Skeletal muscle tissue (tissue), 4 donors: Measurements from ENCODE around the gene TCEA3. TPM values are rescaled to one million over a fixed set of nuclear protein-coding genes. Genes with fewer than 3 reads are reported as not detected.

Experiments
- H3K27ac ChIP-seq: one replicate; pipeline ENCODE4 v1.7.0; 2013; ENCODE audit warnings: mild to moderate bottlenecking, low read depth, low read length, inconsistent platforms
- H3K27me3 ChIP-seq, 3 donors: one replicate each; pipeline ENCODE4 v1.7.0; 2013; ENCODE audit warnings: low read length in 3 of 3; ENCODE audit not compliant: control insufficient read depth in 3 of 3, insufficient read depth in 3 of 3
- H3K36me3 ChIP-seq, 3 donors: one replicate each; pipeline ENCODE4 v1.7.0; 2013; ENCODE audit warnings: low read length in 3 of 3; ENCODE audit not compliant: control insufficient read depth in 3 of 3, insufficient read depth in 3 of 3
- H3K4me1 ChIP-seq, 3 donors: one replicate each; pipeline ENCODE4 v1.7.0; 2013; ENCODE audit warnings: low read length in 3 of 3, mild to moderate bottlenecking in 3 of 3; ENCODE audit not compliant: control insufficient read depth in 3 of 3, insufficient read depth in 3 of 3
- H3K4me3 ChIP-seq, 3 donors: one replicate each; pipeline ENCODE4 v1.7.0; 2013; ENCODE audit warnings: low read length in 3 of 3
- H3K9ac ChIP-seq, 3 donors: one replicate each; pipeline ENCODE4 v1.7.0; 2013; ENCODE audit warnings: low read length in 3 of 3, mild to moderate bottlenecking in 3 of 3, moderate library complexity in 2 of 3, low read depth in 1 of 3
- H3K9me3 ChIP-seq, 3 donors: one replicate each; pipeline ENCODE4 v1.7.0; 2013; ENCODE audit warnings: low read length in 3 of 3; ENCODE audit not compliant: control insufficient read depth in 3 of 3
- total RNA-seq: library from RNA; depleted of rRNA; stranded (reverse); fragments of >200 nt; gene quantifications from one replicate; pipeline ENCODE4 v1.2.3, GENCODE V29; 2014
- donor health status: Osteomylitis.

The TCEA3 gene
- total RNA-seq, 1 donor from 2014 or later: 314 TPM

DNA sequence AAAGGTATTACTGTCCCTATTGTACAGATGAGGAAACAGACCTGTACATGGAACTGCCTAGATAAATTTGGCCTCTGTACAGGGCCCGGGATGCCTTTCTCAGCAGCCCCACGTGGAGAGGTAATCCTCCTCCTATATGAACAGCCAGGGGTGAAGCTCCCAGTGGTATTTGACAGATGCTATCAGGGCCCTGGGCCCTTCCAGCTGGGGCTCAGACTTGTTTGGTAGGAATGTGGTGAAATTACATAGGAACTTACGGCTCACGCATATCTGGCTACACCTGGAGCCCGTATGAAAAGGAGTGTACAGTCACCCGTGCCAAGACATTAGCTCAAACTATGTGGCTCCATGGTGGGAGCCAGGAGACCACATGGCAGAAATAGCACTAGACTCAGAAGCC is 24.8 kb upstream of the TCEA3 start:
- Histone ChIP-seq H3K36me3 (peaks cover 0 to 25% (median 9%) of the 10 kb centered on the region in 3 donors), H3K4me1 (peaks cover 27 to 34% (median 32%) of the 10 kb centered on the region in 3 donors), H3K9me3 (no peaks in the 10 kb centered on the region), H3K9ac (no peak overlapping the region), H3K4me3 (no peak overlapping the region), H3K27me3 (no peaks in the 10 kb centered on the region), H3K27ac (no peak overlapping the region)

DNA sequence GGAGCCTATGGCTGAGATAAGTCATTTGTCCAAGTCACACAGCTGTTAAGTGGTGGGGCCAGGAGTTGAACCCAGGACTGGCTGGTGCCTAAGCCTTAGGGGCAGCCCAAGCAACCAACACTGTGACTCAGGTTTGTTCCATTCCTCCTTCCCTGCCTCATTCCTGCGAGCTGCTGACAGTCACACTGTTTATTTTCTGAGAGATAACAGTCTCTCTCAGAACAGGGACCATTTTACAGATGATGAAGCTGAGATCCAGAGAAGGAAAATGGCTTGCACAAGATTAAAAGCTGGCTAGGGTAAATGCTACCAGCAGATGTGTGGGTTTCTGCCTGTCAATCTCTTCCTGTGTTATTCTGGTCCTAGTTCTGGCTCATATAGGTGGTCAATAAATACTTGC is 24.3 kb upstream of the TCEA3 start:
- Histone ChIP-seq H3K27me3 (no peaks in the 10 kb centered on the region), H3K4me3 (no peak overlapping the region), H3K9me3 (no peaks in the 10 kb centered on the region), H3K36me3 (peaks cover 0 to 25% (median 9%) of the 10 kb centered on the region in 3 donors), H3K9ac (no peak overlapping the region), H3K27ac (no peak overlapping the region), H3K4me1 (peaks cover 27 to 32% (median 32%) of the 10 kb centered on the region in 3 donors)

DNA sequence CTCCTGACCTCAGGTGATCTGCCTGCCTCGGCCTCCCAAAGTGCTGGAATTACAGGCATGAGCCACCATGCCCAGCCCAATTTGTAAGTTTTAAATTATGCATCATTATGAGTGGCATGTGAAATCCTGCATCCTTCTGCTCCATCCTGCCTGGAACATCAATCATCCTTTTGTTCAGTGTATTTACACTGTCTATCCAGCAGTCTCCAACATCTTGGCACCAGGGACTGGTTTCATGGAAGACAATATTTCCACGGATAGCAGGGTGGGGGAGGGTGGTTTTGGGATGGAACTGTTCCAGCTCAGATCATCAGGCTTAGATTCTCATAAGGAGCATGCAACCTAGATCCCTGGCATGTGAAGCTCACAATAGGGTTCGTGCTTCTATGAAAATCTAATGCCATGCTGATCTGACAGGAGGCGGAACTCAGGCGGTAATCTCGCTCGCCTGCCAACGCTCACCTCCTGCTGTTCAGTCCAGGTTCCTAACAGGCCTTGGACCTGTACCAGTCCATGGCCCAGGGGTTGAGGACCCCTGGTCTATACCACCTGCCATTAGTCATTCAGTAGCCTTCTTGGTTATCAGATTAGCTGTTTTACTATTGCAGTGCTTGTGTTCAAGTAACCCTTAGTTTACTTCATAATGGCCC is 22.2 kb upstream of the TCEA3 start:
- Histone ChIP-seq H3K4me1 (peaks cover 14 to 21% (median 16%) of the 10 kb centered on the region in 3 donors), H3K27me3 (no peaks in the 10 kb centered on the region), H3K4me3 (no peak overlapping the region), H3K9me3 (no peaks in the 10 kb centered on the region), H3K9ac (no peak overlapping the region), H3K36me3 (peaks cover 5 to 21% (median 18%) of the 10 kb centered on the region in 3 donors), H3K27ac (no peak overlapping the region)

DNA sequence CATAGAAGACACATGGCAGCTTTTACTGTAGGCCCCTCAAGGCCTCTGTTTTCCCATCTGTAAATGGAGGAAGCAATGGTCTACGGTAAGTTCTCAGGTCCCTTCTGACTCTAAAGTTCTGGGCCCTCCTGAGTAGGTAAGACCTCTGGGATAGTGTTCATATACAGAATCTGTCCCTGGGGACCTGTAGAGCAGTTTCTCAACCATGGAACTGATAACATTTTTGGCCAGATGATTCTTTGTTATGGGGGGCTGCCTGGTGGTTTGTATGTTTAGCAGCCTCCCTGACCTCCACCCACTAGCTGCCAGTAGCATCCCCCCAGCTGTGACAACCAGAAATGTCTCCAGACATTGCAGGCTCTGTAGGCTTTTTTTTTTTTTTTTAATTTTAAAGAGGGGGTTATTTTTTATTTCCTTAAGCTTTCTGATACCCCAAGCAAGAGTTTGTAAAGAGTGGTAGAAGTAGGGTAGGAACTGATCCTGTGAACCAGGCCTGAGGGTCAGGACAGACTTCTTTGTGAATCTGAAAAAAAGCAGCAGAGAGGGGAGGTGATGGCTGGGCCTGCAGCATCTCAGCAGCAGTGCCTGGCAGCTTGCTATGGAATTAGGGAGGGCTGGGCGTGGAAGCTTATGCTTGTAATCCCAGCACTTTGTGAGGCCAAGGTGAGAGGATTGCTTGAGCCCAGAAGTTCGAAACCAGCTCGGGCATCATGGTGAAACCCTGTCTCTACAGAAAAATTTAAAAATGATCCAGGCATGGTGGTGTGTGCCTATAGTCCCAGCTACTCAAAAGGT is 20.2 kb upstream of the TCEA3 start:
- Histone ChIP-seq H3K27me3 (no peaks in the 10 kb centered on the region), H3K9ac (peak overlapping the region in 1 of 3 donors; percentile 6), H3K36me3 (peaks cover 14 to 23% (median 19%) of the 10 kb centered on the region in 3 donors), H3K4me3 (peak overlapping the region in 1 of 3 donors; percentile 4), H3K27ac (peak overlapping the region; percentile 51), H3K4me1 (peaks cover 1 to 7% (median 2%) of the 10 kb centered on the region in 3 donors), H3K9me3 (no peaks in the 10 kb centered on the region)

DNA sequence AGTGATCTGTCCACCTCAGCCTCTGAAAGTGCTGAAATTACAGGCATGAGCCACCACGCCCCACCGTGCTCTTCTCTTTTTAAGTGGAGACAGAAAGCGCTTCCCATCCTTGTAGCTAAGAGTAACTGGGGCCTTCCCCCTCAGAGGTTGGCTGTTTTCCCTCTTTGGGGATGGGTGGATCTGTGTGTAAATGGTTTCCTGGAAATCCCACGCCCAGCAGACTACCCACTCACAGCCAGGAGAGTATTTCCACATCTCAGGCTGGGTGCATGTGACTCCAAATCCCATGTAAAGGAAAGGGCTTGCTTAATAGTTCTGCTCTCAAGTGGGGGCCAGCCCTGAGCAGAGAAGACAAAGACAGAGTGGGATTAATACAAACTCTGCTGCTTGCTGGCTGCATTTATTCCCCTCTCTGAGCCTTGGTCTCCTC is 19.6 kb upstream of the TCEA3 start:
- Histone ChIP-seq H3K9me3 (no peaks in the 10 kb centered on the region), H3K36me3 (peaks cover 19 to 24% (median 19%) of the 10 kb centered on the region in 3 donors), H3K27me3 (no peaks in the 10 kb centered on the region), H3K4me1 (peaks cover 0 to 4% (median 0%) of the 10 kb centered on the region in 3 donors), H3K27ac (peak overlapping the region; percentile 51), H3K4me3 (no peak overlapping the region), H3K9ac (no peak overlapping the region)

DNA sequence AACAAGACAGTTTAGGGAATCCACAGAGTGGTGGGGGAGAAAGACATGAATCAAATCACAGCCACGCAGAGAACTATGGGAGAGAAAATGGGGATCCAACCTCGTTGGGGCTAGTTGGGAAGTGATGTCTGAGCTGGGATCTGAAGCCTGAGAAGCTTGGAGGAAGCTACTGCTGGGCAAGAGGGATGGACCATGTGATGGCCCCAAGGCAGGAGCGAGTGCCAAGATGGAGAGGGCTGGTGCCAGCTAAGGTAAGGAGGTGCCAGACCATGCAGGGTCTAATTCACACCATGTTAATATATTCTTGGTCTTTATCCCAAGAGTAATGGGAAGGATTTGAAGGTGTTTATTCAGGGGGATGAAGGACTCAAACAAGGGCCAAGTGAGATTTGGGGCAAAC is 18.2 kb upstream of the TCEA3 start:
- Histone ChIP-seq H3K4me3 (no peak overlapping the region), H3K9ac (no peak overlapping the region), H3K36me3 (peaks cover 27 to 31% (median 30%) of the 10 kb centered on the region in 3 donors), H3K27me3 (no peaks in the 10 kb centered on the region), H3K4me1 (peaks cover 0 to 4% (median 0%) of the 10 kb centered on the region in 3 donors), H3K9me3 (no peaks in the 10 kb centered on the region), H3K27ac (no peak overlapping the region)

DNA sequence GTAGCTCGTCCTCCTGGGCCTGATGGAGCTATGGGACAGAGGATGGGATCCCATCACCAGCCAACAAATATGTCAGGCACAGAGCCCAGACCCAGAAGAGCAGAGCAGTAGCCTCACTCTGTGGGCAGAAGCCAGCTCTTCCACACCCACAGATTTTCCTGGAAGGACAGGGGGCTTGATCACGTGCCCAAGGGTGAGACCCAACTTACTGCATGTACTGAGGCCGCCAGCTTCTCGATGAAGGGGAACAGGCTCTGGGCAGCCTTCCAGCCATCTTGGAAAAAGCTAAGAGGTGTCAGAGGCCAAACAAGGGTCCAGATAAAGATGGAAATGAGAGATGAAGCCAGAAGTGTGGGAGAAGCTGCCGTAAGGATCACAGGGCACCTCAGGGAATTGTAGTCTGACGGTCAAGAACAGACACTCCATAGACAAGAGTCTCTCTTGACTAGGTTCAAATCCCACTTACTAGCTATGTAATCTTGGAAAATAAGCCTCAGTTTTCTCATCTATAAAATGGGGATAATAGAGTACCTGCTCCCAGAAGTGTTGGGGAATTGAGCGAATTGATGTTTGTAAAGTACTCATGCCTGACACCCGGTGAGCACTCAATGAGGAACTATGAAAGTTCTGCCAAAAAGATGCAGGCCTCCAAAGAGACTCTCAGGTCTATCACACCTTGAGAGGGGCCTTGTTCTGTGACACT is 17.0 kb upstream of the TCEA3 start:
- Histone ChIP-seq H3K27me3 (no peaks in the 10 kb centered on the region), H3K36me3 (peaks cover 31 to 34% (median 32%) of the 10 kb centered on the region in 3 donors), H3K4me3 (no peak overlapping the region), H3K9me3 (no peaks in the 10 kb centered on the region), H3K27ac (no peak overlapping the region), H3K4me1 (peaks cover 0 to 4% (median 0%) of the 10 kb centered on the region in 3 donors), H3K9ac (no peak overlapping the region)

DNA sequence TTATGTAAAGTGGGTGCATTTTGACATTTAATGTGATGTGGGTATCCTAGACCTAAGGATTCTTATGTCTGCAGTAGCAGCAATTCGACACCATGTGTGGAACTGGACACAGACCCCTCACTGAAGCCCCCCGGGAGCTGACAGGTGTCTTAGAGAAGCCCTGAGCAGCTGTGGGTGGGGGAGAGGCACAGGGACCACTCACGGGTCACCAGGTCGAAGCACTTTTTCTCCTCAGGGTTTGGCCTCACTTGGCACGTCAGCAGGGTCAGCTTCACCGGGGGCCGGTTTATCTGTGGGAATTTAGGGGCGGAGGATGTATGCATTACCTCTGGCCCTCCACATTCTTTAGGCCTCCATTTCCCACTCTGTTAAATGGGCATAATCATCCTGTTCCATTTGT is 14.0 kb upstream of the TCEA3 start:
- Histone ChIP-seq H3K4me1 (peaks cover 3 to 4% (median 3%) of the 10 kb centered on the region in 3 donors), H3K4me3 (no peak overlapping the region), H3K9ac (no peak overlapping the region), H3K27me3 (no peaks in the 10 kb centered on the region), H3K27ac (no peak overlapping the region), H3K36me3 (peaks cover 43 to 53% (median 52%) of the 10 kb centered on the region in 3 donors), H3K9me3 (no peaks in the 10 kb centered on the region)

DNA sequence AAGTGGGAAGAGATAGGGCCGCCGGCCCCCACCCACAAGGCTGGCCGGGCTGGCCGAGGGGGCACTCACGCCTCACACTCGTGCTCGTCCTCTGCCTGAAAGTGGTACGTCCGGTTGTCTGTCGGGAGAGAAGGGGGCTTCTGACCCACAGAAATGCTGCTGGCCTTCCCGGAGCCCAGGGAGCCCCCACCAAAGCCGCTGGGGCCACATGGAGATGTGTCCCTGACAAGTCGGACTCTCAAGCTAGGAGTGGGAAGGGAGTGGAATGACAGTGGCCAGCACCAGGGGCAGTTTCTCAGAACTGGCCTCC is 12.8 kb upstream of the TCEA3 start:
- no peaks in the 10 kb centered on the region for H3K27me3 ChIP-seq
- H3K4me3 ChIP-seq: no peak overlapping the region
- H3K36me3 ChIP-seq: peaks cover 50 to 66% (median 64%) of the 10 kb centered on the region in 3 donors
- H3K27ac ChIP-seq: no peak overlapping the region
- peaks cover 0 to 3% (median 3%) of the 10 kb centered on the region in 3 donors for H3K4me1 ChIP-seq
- H3K9ac ChIP-seq: no peak overlapping the region
- no peaks in the 10 kb centered on the region for H3K9me3 ChIP-seq
